T-helper 1 cell (primary cell): ENCODE measurements around the gene UGT2B11.
"Not testable (repeated sequence)": the region's sequence is repeated elsewhere in the genome, so short reads cannot be mapped to it uniquely, and the experiment has no call there.

Experiments
- DNase-seq, 5 donors: peaks; one replicate each; pipeline ENCODE4 v3.0.0-alpha.2; 2012 to 2020

UGT2B11 gene

GRCh38 chr4:69169171-69169570, 45.4 kb downstream of the UGT2B11 start:
- DNase-seq, result not testable (repeated sequence)

GRCh38 chr4:69167300-69167699, 47.2 kb downstream of the UGT2B11 start:
- no peak for DNase-seq

- DNase-seq, result not testable (repeated sequence)
These were observed 48.2 kb downstream of the UGT2B11 start for GRCh38 chr4:69166376-69166775.

- not testable (repeated sequence) for DNase-seq
These were observed 48.8 kb downstream of the UGT2B11 start for GRCh38 chr4:69165707-69166106.

GRCh38 chr4:69156913-69157312, 57.6 kb downstream of the UGT2B11 start:
- no peak for DNase-seq

- DNase-seq, result no peak
These were observed 60.5 kb downstream of the UGT2B11 start for GRCh38 chr4:69154021-69154420.
